T-cell (primary cell): ENCODE measurements around the gene PDXP. TPM values are rescaled to one million over a fixed set of nuclear protein-coding genes. Genes with fewer than 3 reads are reported as not detected.

ENCODE experiments used
- ATAC-seq, 4 experiments: fragments of 200-7000 bp in 3 of 4; fragments of 150-1000 bp in 1 of 4; cut with Tn5 transposase; replicated peaks in 1 of 4; 1 replicate in 3 of 4; 2 replicates in 1 of 4; pipeline ENCODE4 v1.10.0; 2021; ENCODE audit warnings: moderate library complexity in 3 of 4, mild to moderate bottlenecking in 2 of 4, moderate number of reproducible peaks in 1 of 4
- CTCF ChIA-PET, 2 donors: fragments of 300-600 bp; sonication (Branson Sonifier 250); formaldehyde crosslinking; loops; one replicate each; lab custom pipeline; 2022; ENCODE audit warnings: antibody characterized with exemption in 2 of 2; lab: Charles Lee
- POLR2A ChIA-PET, 2 donors: fragments of 300-600 bp; sonication (Branson Sonifier 250); formaldehyde crosslinking; loops; one replicate each; lab custom pipeline; 2022; ENCODE audit warnings: antibody characterized with exemption in 2 of 2; lab: Charles Lee
- DNase-seq, 35 experiments: peaks; one replicate each; pipeline versions ENCODE4 v3.0.0 to v3.0.0-alpha.2; 2013 to 2023
- H3K27ac ChIP-seq: one replicate; pipeline ENCODE4 v1.5.1; 2013; ENCODE audit warnings: low read length
- H3K27me3 ChIP-seq, 2 experiments: replicated peaks in 1 of 2; 1 replicate in 1 of 2; 2 replicates in 1 of 2; pipeline versions ENCODE4 v1.6.1 to v1.7.0; 2013; ENCODE audit warnings: low read length in 1 of 2, mixed read lengths in 1 of 2; ENCODE audit not compliant: control insufficient read depth in 2 of 2, insufficient read depth in 2 of 2; ENCODE audit errors: extremely low read depth in 1 of 2
- H3K36me3 ChIP-seq, 2 donors: 1 replicate in 1 of 2; 2 replicates in 1 of 2; pipeline versions ENCODE4 v1.6.1 to v1.7.0; 2013; ENCODE audit warnings: low read length in 1 of 2; ENCODE audit not compliant: control insufficient read depth in 2 of 2, insufficient read depth in 1 of 2; ENCODE audit errors: extremely low read depth in 1 of 2
- H3K4me1 ChIP-seq, 2 experiments: 1 replicate in 1 of 2; 2 replicates in 1 of 2; pipeline versions ENCODE4 v1.6.1 to v1.7.0; 2013; ENCODE audit warnings: low read length in 2 of 2, mixed read lengths in 1 of 2; ENCODE audit not compliant: insufficient read depth in 2 of 2, control insufficient read depth in 1 of 2; ENCODE audit errors: extremely low read depth in 1 of 2
- H3K4me3 ChIP-seq, 2 donors: 1 replicate in 1 of 2; 2 replicates in 1 of 2; pipeline versions ENCODE4 v1.5.1 to v1.7.0; 2013; ENCODE audit warnings: mild to moderate bottlenecking in 2 of 2, low read length in 1 of 2, moderate library complexity in 1 of 2; ENCODE audit not compliant: control insufficient read depth in 1 of 2; ENCODE audit errors: extremely low read depth in 1 of 2
- H3K9me3 ChIP-seq: 2 replicates; pipeline ENCODE4 v1.7.0; 2013
- H3K27ac Mint-ChIP-seq, 2 donors: one replicate each; pipeline ENCODE4 v1.8.0; 2020 to 2021; ENCODE audit warnings: mild to moderate bottlenecking in 2 of 2, mixed read lengths in 2 of 2
- H3K27me3 Mint-ChIP-seq, 2 donors: one replicate each; pipeline ENCODE4 v1.8.0; 2021 to 2022; ENCODE audit warnings: mixed read lengths in 2 of 2
- H3K36me3 Mint-ChIP-seq: one replicate; pipeline ENCODE4 v1.8.0; 2021; ENCODE audit warnings: mixed read lengths
- H3K4me1 Mint-ChIP-seq, 3 donors: one replicate each; pipeline ENCODE4 v1.8.0; 2020 to 2022; ENCODE audit warnings: mixed read lengths in 3 of 3, mild to moderate bottlenecking in 1 of 3
- H3K4me3 Mint-ChIP-seq, 3 donors: one replicate each; pipeline ENCODE4 v1.8.0; 2020 to 2022; ENCODE audit warnings: mild to moderate bottlenecking in 3 of 3, mixed read lengths in 3 of 3, moderate library complexity in 3 of 3
- H3K9me3 Mint-ChIP-seq, 3 donors: one replicate each; pipeline ENCODE4 v1.8.0; 2020 to 2022; ENCODE audit warnings: mixed read lengths in 3 of 3
- WGBS: methylation state at CpG from one replicate; pipeline ENCODE4 v1.1.5; 2013; ENCODE audit warnings: missing lambda C conversion rate; ENCODE audit not compliant: insufficient coverage; 5-methylcytosine and 5-hydroxymethylcytosine counted together
- total RNA-seq, 35 experiments: library from RNA in 6 of 35; stranded (reverse) in 6 of 35; fragments of 120-200 nt in 1 of 35; gene quantifications; one replicate each; pipeline versions ENCODE4 v1.2.1 to v1.2.4 and lab custom pipeline; 2013 to 2026

The PDXP gene
- total RNA-seq, 5 donors from 2014 or later (not counting 1 experiment from before 2014, with no cell fraction given) = 3.1 to 11.3 (median 10.7) TPM

GRCh38 chr22:37710675-37711074 is 52.2 kb downstream of the PDXP start:
- CTCF ChIA-PET = interaction anchor here in 1 of 2 donors (0.6 kb wide), 1 partner anchor 502 kb away, joined by 3 read pairs; no protein-coding TSS in a partner anchor
- Mint-ChIP-seq H3K4me3 (no peak overlapping the region), H3K9me3 (no peaks in the 10 kb centered on the region), H3K4me1 (no peaks in the 10 kb centered on the region), H3K27ac (no peak overlapping the region), H3K36me3 (peaks cover 7% of the 10 kb centered on the region), H3K27me3 (no peaks in the 10 kb centered on the region)
- 79% methylated on average over 3 of the region's 3 CpGs for WGBS
- DNase-seq = no peak
- Histone ChIP-seq H3K36me3 (peaks cover 3 to 4% of the 10 kb centered on the region in 2 donors), H3K4me1 (no peaks in the 10 kb centered on the region), H3K9me3 (no peaks in the 10 kb centered on the region), H3K4me3 (no peak overlapping the region), H3K27me3 (no peaks in the 10 kb centered on the region), H3K27ac (no peak overlapping the region)
- POLR2A ChIA-PET = interaction anchor here in 1 of 2 donors (0.6 kb wide), 1 partner anchor 22 kb away, joined by 5 read pairs; no protein-coding TSS in a partner anchor
- ATAC-seq = no peak

GRCh38 chr22:37711490-37711889 is 53.0 kb downstream of the PDXP start:
- Mint-ChIP-seq H3K27me3 (no peaks in the 10 kb centered on the region), H3K9me3 (no peaks in the 10 kb centered on the region), H3K36me3 (peaks cover 4% of the 10 kb centered on the region), H3K27ac (no peak overlapping the region), H3K4me1 (no peaks in the 10 kb centered on the region), H3K4me3 (no peak overlapping the region)
- peaks cover 2 to 3% of the 10 kb centered on the region in 2 donors for H3K36me3 ChIP-seq
- no peaks in the 10 kb centered on the region for H3K4me1 ChIP-seq
- no peak overlapping the region for H3K4me3 ChIP-seq
- H3K27ac ChIP-seq = no peak overlapping the region
- no peaks in the 10 kb centered on the region for H3K9me3 ChIP-seq
- ATAC-seq (no peak), DNase-seq (no peak)
- CTCF ChIA-PET = interaction anchor here in 1 of 2 donors (0.5 kb wide), 1 partner anchor 68 kb away, joined by 7 read pairs; no protein-coding TSS in a partner anchor
- 89% methylated on average over 1 of the region's 10 CpGs for WGBS
- H3K27me3 ChIP-seq = no peaks in the 10 kb centered on the region
- POLR2A ChIA-PET = no interaction called here

DNA sequence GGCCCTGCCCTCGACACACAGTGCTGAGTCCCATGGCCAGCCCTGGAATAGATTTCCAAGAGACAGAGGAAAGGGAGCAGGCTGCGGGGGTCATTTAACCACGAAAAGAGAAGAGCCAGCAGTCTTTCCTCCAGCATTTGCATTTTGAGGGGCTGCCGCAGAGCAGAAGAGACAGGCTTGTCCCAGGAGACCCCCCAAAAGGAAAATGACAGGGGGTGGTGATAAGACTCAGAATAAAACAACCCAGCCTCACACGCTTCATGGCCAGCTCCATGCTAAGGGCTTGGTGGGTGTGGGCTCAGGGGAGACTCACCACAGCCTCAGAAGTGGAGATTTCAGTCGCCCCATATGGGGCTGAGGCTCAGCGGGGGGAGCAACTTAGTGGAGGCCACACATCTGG is 55.2 kb downstream of the PDXP start:
- H3K27me3 Mint-ChIP-seq = no peaks in the 10 kb centered on the region
- no peak overlapping the region for H3K4me3 Mint-ChIP-seq
- no peaks in the 10 kb centered on the region for H3K9me3 ChIP-seq
- H3K4me1 Mint-ChIP-seq = no peaks in the 10 kb centered on the region
- DNase-seq (no peak), ATAC-seq (no peak)
- H3K36me3 Mint-ChIP-seq = peaks cover 13% of the 10 kb centered on the region
- no peak overlapping the region for H3K4me3 ChIP-seq
- no peaks in the 10 kb centered on the region for H3K4me1 ChIP-seq
- no peak overlapping the region for H3K27ac ChIP-seq
- ChIA-PET POLR2A (no interaction called here), CTCF (interaction anchor here in 1 of 2 donors (0.9 kb wide), 1 partner anchor 28 kb away, joined by 3 read pairs; no protein-coding TSS in a partner anchor)
- H3K27me3 ChIP-seq = no peaks in the 10 kb centered on the region
- H3K27ac Mint-ChIP-seq = no peak overlapping the region
- 81% methylated on average over 5 of the region's 7 CpGs for WGBS
- H3K9me3 Mint-ChIP-seq = no peaks in the 10 kb centered on the region
- peaks cover 2 to 3% of the 10 kb centered on the region in 2 donors for H3K36me3 ChIP-seq

DNA sequence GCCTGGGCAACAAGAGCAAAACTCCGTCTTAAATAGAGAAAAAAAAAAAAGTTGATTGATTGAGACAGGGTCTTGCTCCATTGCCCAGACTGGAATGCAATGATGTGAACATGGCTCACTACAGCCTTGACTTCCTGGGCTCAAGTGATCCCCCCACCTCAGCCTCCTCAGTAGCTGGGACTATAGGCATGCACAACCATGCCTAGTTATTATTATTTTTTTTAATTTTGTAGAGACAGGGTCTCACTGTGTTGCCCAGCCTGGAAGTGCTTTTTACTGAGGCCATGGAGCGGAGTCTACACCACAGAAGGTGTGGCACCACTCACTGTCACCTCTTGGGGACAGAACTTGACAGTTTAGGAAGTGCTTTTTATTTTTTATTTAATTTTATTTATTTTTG is 56.1 kb downstream of the PDXP start:
- Mint-ChIP-seq H3K4me3 (no peak overlapping the region), H3K27ac (no peak overlapping the region), H3K9me3 (no peaks in the 10 kb centered on the region), H3K4me1 (no peaks in the 10 kb centered on the region), H3K27me3 (no peaks in the 10 kb centered on the region), H3K36me3 (peaks cover 13% of the 10 kb centered on the region)
- Histone ChIP-seq H3K9me3 (no peaks in the 10 kb centered on the region), H3K36me3 (peaks cover 2 to 3% of the 10 kb centered on the region in 2 donors), H3K4me1 (no peaks in the 10 kb centered on the region), H3K27me3 (no peaks in the 10 kb centered on the region), H3K27ac (no peak overlapping the region), H3K4me3 (no peak overlapping the region)
- ChIA-PET CTCF (no interaction called here), POLR2A (no interaction called here)
- DNase-seq = no peak
- WGBS = 100% methylated on average over 1 of the region's 2 CpGs
- ATAC-seq = no peak

- ATAC-seq = no peak
These were observed 57.2 kb downstream of the PDXP start for GRCh38 chr22:37715760-37716159.

More at GRCh38 chr22:37715760-37716159, 57.2 kb downstream of the PDXP start:
- CTCF ChIA-PET = no interaction called here
- H3K27ac Mint-ChIP-seq = no peak overlapping the region
- H3K27me3 Mint-ChIP-seq = no peaks in the 10 kb centered on the region
- peaks cover 0 to 2% of the 10 kb centered on the region in 2 donors for H3K36me3 ChIP-seq
- H3K27ac ChIP-seq = no peak overlapping the region
- H3K4me3 ChIP-seq = no peak overlapping the region
- H3K36me3 Mint-ChIP-seq = peaks cover 13% of the 10 kb centered on the region
- no peak for DNase-seq
- H3K27me3 ChIP-seq = no peaks in the 10 kb centered on the region
- 100% methylated on average over 4 of the region's 7 CpGs for WGBS
- no peak overlapping the region for H3K4me3 Mint-ChIP-seq
- H3K4me1 Mint-ChIP-seq = no peaks in the 10 kb centered on the region
- no peaks in the 10 kb centered on the region for H3K9me3 Mint-ChIP-seq
- H3K9me3 ChIP-seq = no peaks in the 10 kb centered on the region
- POLR2A ChIA-PET = interaction anchor here in 1 of 2 donors (0.6 kb wide), 1 partner anchor 241 kb away, joined by 4 read pairs; no protein-coding TSS in a partner anchor
- no peaks in the 10 kb centered on the region for H3K4me1 ChIP-seq

Other genes with a start within 250 kb of the PDXP start
- under 1 TPM; 0.09 to 0.88 (median 0.70) TPM for gene ELFN2, start 231.2 kb upstream of the PDXP start, total RNA-seq
- gene MFNG, start 172.3 kb upstream of the PDXP start, total RNA-seq = 100 to 1,000 TPM; 153 to 296 (median 268) TPM
- under 1 TPM in 4 of 5 donors, not detected in 1; 0.44 to 0.79 (median 0.52) TPM for gene CARD10, start 139.3 kb upstream of the PDXP start, total RNA-seq
- gene CDC42EP1, start 98.2 kb upstream of the PDXP start, total RNA-seq = under 1 TPM in 3 of 5 donors, not detected in 2; 0.47 to 0.73 (median 0.62) TPM
- gene LGALS2, start 78.6 kb upstream of the PDXP start, total RNA-seq = 1 to 10 TPM in 1 of 5 donors, under 1 TPM in 1, not detected in 3; 0.63 to 1.4 TPM
- gene GGA1, start 49.9 kb upstream of the PDXP start, total RNA-seq = 100 to 1,000 TPM in 2 of 5 donors, 10 to 100 TPM in 3; 83.8 to 105 (median 97.7) TPM
- 100 to 1,000 TPM in 1 of 5 donors, 10 to 100 TPM in 4; 91.3 to 111 (median 93.6) TPM for gene SH3BP1, start 19.1 kb upstream of the PDXP start, total RNA-seq
- gene LGALS1, start 16.9 kb downstream of the PDXP start, total RNA-seq = 100 to 1,000 TPM in 2 of 5 donors, 10 to 100 TPM in 3; 39.5 to 206 (median 99.2) TPM
- 10 to 100 TPM; 29.2 to 52.4 (median 47.5) TPM for gene NOL12, start 27.6 kb downstream of the PDXP start, total RNA-seq
- 10 to 100 TPM; 14.5 to 36.8 (median 31.1) TPM for gene TRIOBP, start 38.3 kb downstream of the PDXP start, total RNA-seq
- gene GCAT, start 149.2 kb downstream of the PDXP start, total RNA-seq = 1 to 10 TPM; 1.2 to 3.5 (median 2.3) TPM
- not detected for gene GALR3, start 164.7 kb downstream of the PDXP start, total RNA-seq
- 10 to 100 TPM; 19.9 to 29.7 (median 25.9) TPM for gene ANKRD54, start 185.6 kb downstream of the PDXP start, total RNA-seq
- gene EIF3L, start 190.7 kb downstream of the PDXP start, total RNA-seq = 100 to 1,000 TPM; 428 to 516 (median 483) TPM
- gene MICALL1, start 247.6 kb downstream of the PDXP start, total RNA-seq = 10 to 100 TPM; 23.6 to 39.0 (median 34.3) TPM